SW480 (cell line): ENCODE measurements around the gene PHACTR3.

ENCODE experiments used
- DNase-seq: peaks from one replicate; pipeline ENCODE4 v3.0.0-alpha.2; 2016; ENCODE audit warnings: low spot score

PHACTR3 gene

GRCh38 chr20:59671661-59672471 lies 67.5 kb downstream of the PHACTR3 start:
- DNase-seq, result no peak

DNA sequence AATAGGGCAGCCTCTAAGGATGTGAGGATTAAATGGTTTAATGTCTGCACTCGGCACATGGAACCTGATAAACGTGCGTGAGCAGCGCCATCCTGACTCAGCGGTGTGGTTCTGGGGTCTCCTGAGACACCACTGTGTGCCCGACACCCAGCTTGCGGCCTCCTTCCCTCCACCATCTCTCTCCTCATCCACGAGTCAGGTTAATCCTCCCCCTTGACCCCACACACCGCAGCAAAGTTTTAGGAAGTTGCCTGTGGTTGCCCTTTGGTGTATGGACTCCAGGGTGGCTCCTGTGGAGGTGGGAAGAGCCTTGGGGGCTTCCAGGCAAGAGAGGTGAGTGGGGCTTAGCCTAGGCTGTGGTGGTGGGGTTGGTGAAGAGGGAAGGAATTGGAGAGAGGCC lies 68.2 kb downstream of the PHACTR3 start:
- DNase-seq, result no peak

GRCh38 chr20:59673288-59673997 lies 69.1 kb downstream of the PHACTR3 start:
- no peak for DNase-seq

GRCh38 chr20:59673998-59674445 lies 69.7 kb downstream of the PHACTR3 start:
- DNase-seq, result no peak

DNA sequence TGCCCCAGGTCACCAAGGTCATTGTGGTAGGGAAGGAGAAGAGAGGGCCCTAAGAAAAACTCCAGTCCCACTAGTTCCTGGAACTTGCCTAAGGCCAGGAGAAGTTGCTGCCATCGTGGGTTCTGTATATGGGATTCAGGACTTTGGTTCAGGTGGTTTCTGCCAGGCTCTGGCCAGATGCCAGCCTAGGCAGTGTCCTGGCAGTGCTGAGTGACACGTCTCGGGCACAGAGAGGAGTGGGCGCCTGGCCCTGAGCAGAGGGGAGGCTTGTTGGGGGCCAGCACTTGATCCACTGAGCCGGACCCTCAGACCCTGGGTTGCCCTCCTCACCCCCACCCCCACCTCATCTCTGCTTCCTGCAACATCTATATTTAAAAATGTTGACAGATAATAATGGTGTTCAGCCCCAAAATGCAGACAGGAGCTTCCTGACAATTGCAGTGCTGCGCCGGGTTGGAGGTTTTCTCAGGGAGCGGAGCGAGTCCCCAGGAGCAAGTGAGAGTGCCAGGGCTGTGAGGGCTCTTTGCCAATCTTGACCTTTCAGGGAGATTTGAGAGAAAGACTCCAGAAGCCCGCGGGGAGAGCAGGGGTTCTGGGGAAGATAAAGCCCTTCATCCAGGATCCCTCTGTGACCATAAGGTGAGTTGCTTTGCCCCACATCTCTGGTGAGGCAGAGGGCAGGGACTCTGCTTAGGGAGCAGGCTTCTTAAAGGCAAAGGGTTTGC lies 71.9 kb downstream of the PHACTR3 start:
- DNase-seq, result no peak

DNA sequence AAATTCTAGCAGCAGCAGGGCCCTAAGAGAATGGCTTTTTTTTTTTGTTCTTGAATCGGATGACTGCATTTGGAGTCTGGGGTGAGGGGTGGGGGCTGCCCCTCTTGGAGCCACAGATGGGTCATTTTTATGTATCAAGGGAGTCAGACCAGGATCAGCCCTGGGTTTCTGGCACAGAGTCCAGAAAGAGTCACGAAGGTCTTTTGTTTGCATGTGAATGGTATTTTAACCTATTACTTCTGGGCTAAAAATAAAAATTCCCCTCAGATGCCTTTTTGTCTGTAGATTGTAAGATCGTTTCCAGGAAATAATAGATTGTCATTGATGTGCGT lies 72.5 kb downstream of the PHACTR3 start:
- DNase-seq, result no peak

DNA sequence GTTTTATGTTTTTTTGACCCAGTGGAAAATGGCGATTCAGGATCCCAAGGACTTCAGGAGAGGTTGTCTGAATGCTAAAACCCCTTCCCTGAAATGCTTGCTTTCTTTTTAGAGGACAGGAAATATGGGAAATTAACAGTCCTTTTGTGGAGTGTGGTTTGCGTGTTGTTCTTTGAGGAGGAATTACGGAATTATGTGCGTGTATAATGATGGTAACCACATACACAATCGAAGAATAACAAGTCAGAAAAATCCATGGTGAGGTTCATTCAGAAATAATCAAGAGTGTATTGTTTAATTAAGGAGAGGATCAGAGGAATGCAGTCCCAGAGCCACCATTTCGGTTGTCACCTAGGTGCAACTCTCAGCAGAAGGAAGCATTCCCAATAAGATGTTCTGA lies 73.2 kb downstream of the PHACTR3 start:
- DNase-seq, result no peak

DNA sequence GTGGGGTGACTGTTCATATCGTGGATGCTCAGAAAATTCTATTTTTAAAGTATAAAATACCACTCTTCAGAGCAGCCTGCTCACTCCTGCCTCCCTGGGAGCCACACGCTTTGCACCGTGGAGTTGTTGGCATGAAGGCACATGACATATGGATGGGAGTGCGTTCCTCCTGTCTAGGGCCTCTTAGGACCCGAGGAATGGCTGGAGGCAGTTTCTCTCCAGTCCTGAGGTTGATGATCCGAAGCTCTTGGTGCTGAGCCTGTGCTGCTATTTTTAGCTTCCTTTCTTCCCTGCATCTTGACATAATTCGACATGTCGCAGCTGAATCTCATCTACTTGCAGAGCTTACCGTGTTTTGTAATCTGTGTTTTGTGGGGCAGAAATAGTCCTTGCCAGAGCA lies 73.9 kb downstream of the PHACTR3 start:
- no peak for DNase-seq

DNA sequence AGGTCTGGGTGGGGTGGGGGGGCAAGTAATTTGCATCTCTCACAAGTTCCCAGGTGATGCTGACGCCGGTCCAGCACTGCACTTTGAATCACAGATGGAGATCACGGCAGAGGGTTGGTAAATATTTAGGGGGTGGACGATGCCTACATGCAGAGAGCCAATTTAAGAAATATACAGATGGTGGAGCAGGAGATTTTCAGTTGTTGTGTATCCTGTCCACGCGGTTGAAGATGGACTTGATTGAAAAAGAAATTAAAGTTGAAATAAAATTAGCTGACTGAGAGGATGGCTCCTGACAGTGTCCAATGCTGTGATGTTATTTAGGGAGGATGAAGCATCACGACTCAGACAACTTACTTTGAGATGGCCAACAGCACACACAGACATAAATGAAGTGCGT lies 74.6 kb downstream of the PHACTR3 start:
- no peak for DNase-seq

GRCh38 chr20:59680148-59680650 lies 75.9 kb downstream of the PHACTR3 start:
- DNase-seq, result no peak

DNA sequence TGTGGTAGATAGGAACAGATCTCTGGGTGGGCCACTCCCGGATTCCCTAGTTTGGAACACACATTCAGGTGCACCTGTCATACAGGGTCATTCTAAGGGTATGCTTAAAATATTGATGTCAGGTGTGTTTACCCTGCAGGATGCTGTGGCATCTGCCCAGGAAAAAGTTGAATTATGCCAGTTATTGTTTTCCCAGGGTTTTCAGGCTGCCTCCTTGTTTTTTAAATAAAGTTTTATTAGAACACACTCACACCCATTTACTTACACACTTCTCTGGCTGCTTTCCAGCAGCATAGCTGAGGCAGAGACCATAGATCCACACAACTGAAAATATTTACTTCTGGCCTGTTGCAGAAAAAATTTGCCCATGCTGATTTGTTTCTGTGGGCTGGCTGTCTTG lies 76.5 kb downstream of the PHACTR3 start:
- DNase-seq, result no peak

- no peak for DNase-seq
These were observed 78.3 kb downstream of the PHACTR3 start for GRCh38 chr20:59682603-59683002.

- DNase-seq, result no peak
These were observed 78.8 kb downstream of the PHACTR3 start for GRCh38 chr20:59683181-59683580.

DNA sequence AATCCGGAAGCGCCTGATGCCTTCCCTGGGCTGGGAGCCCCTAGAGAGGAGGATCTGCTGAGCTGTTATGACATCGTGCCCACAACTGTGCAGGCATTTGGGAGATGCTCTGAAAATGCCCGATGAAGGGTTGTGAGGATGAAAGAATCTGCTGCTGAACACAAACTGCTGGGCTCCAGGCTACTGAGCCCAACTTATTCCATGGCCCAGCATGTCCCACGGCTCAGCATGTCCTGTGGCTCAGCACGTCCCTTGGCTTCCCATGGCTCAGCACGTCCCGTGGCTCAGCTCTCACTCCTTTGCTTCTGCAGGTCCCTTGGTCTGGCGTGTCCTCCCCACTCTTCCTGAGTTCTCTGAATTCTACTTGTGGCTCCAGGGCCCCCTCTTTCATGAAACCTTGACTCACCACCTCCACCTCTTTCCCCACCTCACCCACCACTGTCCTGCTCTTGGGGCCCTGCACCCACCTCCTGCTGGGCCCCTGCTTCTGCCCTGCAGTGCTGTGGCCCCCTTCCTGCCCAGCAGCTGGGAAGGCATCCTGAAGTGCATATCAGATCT lies 80.4 kb downstream of the PHACTR3 start:
- no peak for DNase-seq

- DNase-seq, result no peak
These were observed 82.3 kb downstream of the PHACTR3 start for GRCh38 chr20:59686404-59687346.

DNA sequence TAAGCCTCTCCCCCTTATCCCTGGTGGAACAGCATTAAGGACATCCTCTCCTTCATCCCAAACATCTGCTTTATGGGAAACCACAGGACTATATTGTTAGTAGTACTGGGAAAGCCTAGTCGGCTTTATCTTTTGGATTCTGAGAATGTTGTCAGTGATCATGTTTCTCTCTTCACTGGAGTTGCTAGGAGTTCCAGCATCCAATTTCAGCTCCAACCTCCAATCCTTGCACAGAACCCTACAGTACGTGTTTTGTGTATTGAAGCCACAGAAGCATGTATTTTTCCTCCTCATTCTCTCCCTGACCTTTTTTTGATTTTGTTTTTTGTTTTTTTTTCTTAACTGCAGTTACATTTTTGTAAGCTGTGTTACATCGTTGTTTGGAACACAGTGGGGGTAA lies 84.0 kb downstream of the PHACTR3 start:
- DNase-seq, result no peak

DNA sequence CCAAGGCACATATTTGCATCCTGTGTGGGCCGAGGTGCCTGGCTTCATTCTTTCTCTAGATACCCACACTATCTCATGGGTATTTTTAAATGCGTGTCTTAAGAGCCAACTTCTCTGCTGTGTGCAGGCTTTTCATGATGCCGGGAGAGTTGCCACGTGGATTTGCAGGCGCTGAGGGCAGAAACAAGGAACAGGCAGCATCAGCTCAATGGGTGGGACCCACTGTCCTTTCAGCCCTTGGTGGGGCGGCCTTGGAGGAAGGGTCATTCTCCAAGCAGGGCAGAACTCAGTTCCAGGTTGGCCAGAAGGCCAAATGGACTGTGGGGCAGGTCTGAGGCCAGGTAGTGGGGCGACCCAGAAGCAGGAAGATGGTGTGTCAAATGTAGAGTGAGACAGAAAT lies 84.7 kb downstream of the PHACTR3 start:
- DNase-seq, result no peak

GRCh38 chr20:59690101-59690500 lies 85.8 kb downstream of the PHACTR3 start:
- DNase-seq, result no peak

DNA sequence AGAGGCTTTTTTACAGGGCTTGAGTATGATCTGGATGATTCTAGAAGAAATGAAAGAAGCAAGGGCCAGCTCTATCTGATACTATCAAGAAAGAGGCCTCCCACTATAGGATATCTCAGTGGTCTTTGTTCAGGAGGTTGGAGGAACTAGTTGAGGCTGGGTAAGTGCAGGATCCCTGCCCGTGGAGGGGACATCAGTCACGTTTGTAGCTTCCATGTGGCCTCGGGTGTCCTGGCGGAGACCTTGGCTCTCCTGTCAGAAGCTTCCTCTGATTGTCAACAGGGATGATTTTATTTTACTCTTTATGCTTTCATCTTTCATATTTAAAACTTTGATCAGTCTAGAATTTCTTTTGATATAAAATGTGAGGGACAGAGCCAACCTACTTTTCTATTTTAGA lies 86.6 kb downstream of the PHACTR3 start:
- no peak for DNase-seq

DNA sequence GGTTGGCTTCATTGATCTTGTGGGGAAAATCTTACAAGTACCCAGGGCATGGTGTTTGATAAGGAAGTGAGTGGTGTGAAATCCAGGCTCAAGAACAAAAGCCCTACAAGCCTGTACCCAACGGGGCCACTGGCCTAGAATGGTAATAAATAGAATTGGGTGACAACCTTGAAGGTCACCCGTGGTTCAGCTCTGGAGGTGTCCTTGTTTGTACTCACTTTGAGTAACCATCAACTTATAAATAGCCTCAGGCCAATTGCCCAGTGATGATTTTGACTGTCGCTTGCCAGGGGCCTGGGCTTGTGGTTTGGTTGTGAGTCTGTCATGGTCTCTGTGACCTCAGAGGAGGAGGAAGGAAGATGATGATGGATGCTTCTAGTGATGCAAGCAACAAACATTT lies 87.8 kb downstream of the PHACTR3 start:
- no peak for DNase-seq

- DNase-seq, result no peak
These were observed 89.2 kb downstream of the PHACTR3 start for GRCh38 chr20:59693587-59693986.
